GM20000 (cell line): ENCODE data around the gene PSEN1.

ENCODE experiments used
- DNase-seq: peaks from one replicate; pipeline ENCODE4 v3.0.0; 2012; ENCODE audit warnings: low spot score
- TF ChIP-seq, protein P1 (sequence below): IDR thresholded peaks from 2 replicates; pipeline ENCODE4 v1.5.1; 2012; ENCODE audit warnings: mild to moderate bottlenecking, control low read depth; ENCODE audit errors: extremely low read depth, missing control alignments

The PSEN1 gene

DNA sequence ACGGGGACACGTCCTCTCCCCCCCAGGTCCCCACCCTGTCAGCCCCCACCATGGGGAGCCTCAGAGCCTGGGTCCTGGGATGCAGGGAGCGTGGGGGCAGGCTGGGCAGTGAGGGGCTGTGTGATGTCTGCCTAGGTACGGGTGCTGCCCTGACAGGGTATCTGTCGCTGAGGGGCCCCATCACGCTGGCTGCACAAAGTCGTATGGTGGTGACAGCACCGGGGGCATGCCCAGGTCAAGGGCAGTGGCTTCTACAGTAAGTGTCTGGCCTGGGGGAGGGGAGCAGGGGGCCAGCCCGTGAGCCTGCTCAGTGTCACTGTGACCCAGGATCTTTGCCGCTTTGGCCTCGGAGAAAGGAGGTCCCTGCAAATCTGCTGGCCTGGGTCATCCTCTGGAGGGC is 124.3 kb downstream of the PSEN1 start:
- TF ChIP-seq, protein P1, sequence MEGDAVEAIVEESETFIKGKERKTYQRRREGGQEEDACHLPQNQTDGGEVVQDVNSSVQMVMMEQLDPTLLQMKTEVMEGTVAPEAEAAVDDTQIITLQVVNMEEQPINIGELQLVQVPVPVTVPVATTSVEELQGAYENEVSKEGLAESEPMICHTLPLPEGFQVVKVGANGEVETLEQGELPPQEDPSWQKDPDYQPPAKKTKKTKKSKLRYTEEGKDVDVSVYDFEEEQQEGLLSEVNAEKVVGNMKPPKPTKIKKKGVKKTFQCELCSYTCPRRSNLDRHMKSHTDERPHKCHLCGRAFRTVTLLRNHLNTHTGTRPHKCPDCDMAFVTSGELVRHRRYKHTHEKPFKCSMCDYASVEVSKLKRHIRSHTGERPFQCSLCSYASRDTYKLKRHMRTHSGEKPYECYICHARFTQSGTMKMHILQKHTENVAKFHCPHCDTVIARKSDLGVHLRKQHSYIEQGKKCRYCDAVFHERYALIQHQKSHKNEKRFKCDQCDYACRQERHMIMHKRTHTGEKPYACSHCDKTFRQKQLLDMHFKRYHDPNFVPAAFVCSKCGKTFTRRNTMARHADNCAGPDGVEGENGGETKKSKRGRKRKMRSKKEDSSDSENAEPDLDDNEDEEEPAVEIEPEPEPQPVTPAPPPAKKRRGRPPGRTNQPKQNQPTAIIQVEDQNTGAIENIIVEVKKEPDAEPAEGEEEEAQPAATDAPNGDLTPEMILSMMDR: no peak
- DNase-seq: no peak

DNA sequence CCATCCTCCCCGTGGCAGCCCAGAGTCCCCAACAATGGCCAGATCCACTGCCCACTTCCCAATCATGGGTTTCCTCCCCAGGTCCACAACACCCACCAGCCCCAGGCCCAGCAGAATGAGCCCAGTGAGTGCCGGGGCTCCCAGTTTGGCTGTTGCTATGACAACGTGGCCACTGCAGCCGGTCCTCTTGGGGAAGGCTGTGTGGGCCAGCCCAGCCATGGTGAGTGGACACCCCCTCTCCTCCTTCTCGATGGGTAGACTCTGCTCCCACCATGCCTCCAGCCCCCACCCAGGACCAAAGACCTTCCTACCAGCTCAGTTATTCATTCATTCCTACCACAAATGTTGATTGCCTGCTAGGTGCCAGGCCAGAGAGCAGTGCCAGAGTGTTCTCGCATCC is 124.8 kb downstream of the PSEN1 start:
- TF ChIP-seq, protein P1: no peak

DNA sequence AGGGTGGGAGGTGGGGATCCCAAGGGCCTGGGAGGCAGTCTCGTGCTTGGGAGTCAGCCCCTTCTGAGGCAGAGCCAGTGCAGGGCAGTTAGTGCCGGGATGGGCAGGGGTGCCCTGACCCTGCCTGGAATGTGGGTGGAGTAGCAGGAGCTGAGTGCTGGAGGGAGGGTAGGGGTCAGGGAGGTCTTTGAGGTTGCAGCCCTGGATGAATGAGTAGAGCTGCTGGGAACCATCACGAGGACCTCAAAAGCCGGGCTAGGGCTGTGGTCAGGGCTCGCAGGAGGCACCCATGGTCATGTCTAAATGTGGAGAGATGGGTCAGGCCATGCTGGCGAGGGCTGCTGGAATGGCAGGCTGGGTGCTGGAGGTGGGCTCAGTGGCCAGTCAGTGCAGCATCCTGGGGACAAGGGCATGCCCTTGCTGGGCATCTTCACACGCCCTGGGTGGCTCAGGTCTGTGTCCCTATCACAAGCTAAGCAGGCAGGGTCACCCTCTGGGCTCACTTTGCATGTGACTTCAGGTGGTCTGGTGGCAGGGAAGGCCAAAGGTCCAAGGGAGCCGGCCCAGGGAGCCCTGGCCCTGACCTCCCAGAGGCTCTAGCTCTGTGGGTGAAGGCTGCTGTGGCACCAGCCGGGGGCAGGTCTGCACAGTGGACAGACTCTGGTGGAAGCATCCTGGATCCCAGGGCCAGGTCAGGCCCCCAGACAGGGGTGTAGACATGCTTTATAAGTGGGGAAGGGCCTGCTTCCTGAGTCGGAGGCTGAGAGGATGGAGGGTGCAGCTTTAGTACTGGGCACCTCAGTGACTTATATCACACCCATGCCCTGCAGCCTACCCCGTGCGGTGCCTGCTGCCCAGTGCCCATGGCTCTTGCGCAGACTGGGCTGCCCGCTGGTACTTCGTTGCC is 125.5 kb downstream of the PSEN1 start:
- TF ChIP-seq, protein P1: no peak
- no peak for DNase-seq

More for the DNA sequence above, 124.8 kb downstream of the PSEN1 start:
- no peak for DNase-seq

DNA sequence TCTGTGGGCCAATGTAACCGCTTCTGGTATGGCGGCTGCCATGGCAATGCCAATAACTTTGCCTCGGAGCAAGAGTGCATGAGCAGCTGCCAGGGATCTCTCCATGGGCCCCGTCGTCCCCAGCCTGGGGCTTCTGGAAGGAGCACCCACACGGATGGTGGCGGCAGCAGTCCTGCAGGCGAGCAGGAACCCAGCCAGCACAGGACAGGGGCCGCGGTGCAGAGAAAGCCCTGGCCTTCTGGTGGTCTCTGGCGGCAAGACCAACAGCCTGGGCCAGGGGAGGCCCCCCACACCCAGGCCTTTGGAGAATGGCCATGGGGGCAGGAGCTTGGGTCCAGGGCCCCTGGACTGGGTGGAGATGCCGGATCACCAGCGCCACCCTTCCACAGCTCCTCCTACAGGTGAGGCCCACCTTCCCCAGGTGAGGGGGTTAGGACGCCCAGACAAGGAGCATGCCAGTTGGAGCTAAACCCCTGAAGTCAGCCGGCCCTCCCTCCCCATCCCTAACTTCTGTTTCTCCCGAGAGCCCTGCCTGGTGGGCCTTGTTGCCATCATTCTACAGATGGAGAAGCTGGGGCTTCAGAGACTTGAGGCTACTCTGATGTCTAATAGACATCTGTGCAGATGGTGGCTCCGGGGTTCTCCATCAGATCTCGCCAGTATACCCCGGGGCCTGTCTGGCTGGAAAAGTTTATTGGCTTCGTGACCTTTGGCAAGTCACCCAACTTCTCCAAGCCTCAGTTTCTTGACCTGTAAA is 126.3 kb downstream of the PSEN1 start:
- TF ChIP-seq, protein P1: no peak
- no peak for DNase-seq

DNA sequence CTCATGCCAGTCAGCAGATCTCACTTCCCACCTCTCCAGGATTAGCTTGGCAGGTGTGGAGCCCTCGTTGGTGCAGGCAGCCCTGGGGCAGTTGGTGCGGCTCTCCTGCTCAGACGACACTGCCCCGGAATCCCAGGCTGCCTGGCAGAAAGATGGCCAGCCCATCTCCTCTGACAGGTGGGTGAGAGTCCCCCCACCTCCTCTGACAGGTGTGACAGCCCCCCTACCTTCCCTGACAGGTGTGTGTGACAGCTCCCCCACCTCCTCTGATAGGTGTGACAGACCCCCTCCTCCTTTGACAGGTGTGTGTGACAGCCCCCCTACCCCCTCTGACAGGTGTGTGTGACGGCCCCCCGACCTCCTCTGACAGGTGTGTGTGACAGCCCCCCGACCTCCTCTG is 127.3 kb downstream of the PSEN1 start:
- no peak for DNase-seq
- TF ChIP-seq, protein P1: no peak

DNA sequence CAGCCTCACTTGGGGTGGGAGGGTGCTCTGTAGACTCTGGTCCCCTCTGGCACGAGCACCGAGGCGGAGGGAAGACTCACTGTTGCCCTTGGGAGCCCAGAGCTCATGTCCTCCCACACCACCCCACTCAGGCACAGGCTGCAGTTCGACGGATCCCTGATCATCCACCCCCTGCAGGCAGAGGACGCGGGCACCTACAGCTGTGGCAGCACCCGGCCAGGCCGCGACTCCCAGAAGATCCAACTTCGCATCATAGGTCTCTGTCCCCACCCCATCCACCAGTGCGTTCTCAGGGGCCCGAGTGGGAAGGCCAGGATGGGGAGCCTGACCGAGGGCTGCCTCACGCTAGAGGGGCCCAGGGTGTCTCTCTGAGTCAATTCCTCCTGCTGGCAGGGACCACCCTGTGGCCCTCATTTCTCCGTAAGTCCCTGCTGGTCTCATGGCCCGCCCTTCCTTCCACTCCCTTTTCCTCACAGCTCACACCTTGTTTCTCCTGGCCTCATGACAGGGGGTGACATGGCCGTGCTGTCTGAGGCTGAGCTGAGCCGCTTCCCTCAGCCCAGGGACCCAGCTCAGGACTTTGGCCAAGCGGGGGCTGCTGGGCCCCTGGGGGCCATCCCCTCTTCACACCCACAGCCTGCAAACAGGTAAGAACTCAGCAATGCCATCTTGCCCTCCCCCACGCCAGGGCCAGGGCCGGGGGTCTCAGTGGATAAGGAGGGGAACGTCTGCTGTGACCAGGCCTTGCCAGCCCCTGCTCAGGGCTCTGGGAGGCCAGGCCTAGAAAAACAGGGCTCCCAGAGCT is 128.0 kb downstream of the PSEN1 start:
- TF ChIP-seq, protein P1: no peak
- DNase-seq: no peak
